Cardiac septum (tissue), 1 donor: Measurements from ENCODE around the gene CARF. TPM values are rescaled to one million over a fixed set of nuclear protein-coding genes. Genes with fewer than 3 reads are reported as not detected.
"Not testable (repeated sequence)": the region's sequence is repeated elsewhere in the genome, so short reads cannot be mapped to it uniquely, and the experiment has no call there.

Experiments
- DNase-seq: peaks from one replicate; pipeline ENCODE4 v3.0.0-alpha.2; 2020; ENCODE audit warnings: low spot score
- intact Hi-C: fragments of 100-400 bp; cut with DNase I; formaldehyde crosslinking; loops from one replicate; pipeline ENCODE4 v1.14.0; 2022
- total RNA-seq: library from RNA; stranded (reverse); fragmentation: NEBNext Ultra II Directional; extraction: Animal tissue kit (Norgen Biotek cat#: 25700); gene quantifications from one replicate; pipeline ENCODE4 v1.2.1, GENCODE V29; 2021
- donor health status: DM: no; HTN: no; CAD: no.

CARF gene
- total RNA-seq, 1 donor from 2014 or later, result 9.0 TPM

DNA sequence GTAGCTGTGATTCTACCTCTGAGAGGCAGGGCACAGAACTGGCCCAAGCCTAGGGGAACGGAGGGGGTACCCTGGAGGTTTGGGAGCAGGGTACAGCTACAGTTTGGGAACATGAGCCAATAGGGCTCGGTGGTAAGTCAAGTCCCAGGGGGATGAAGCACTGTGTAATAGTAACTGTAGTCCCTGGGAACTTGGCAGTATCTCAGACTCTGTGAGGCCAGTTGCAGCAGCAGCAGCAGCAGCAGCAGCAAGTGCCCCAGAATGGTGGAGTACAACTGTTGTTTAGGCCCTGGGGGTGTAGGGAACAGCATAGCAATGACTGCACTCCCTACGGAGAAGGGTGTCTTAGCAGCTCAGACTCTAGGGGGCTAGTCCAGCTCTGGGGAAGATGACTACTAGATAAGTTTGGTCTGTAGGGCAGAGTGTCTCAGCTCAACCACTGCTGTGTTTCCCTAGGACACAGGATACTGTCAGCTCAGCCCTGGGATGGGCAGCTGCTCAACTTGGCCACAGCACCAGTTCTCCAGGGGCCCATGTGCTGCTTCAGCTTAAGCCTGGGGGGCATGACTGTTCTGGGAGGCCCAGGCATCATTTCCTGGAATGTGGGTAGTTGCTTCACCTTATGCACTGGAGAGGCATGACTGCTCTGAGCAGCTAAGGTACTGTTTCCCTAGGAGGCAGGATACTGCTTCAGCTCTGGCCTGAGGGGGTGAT lies 20.5 kb downstream of the CARF start:
- DNase-seq, result no peak
- intact Hi-C loops, result no loop called here

GRCh38 chr2:202933139-202933510 lies 21.1 kb downstream of the CARF start:
- intact Hi-C loops, result no loop called here

GRCh38 chr2:202933958-202934357 lies 21.9 kb downstream of the CARF start:
- intact Hi-C loops, result no loop called here
- DNase-seq, result no peak

More at GRCh38 chr2:202933139-202933510, 21.1 kb downstream of the CARF start:
- no peak for DNase-seq

DNA sequence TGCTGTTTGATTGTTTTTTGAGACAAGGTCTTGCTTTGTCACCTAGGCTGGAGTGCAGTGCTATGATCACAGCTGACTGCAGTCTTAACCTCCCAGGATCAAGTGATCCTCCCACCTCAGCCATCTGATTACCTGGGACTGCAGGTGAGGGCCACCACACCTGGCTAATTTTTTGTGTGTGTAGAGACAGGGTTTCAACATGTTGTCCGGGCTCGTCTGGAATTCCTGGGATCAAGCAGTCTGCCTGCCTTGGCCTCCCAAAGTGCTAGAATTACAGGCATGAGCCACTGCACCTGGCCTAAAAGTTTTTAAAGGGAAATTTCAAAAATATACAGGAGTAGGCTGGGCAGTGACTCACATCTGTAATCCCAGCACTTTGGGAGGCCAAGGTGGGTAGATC lies 22.4 kb downstream of the CARF start:
- intact Hi-C loops, result no loop called here
- DNase-seq, result no peak

- intact Hi-C loops, result no loop called here
- DNase-seq, result no peak
Measured at GRCh38 chr2:202938960-202939359, 26.9 kb downstream of the CARF start.

DNA sequence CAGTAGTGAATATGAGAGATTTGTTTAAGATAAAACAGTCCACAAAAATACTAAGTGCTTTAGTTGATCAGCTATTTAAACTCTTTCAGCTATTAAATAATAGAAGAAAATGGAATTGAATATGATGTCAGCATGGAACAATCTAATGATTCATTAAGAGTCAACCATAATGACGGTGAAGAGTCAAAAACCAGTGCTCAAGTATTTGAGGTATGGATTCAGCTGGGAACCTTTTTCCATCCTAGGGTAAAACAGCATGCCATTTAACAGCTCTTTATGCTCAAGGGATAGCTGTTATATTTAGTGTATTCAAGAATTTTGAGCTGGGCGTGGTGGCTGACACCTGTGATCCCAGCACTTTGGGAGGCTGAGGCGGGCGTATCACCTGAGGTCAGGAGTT lies 29.7 kb downstream of the CARF start:
- DNase-seq, result no peak
- intact Hi-C loops, result no loop called here

GRCh38 chr2:202944408-202944807 lies 32.3 kb downstream of the CARF start:
- intact Hi-C loops, result no loop called here
- no peak for DNase-seq

GRCh38 chr2:202944816-202945215 lies 32.7 kb downstream of the CARF start:
- no peak for DNase-seq
- intact Hi-C loops, result no loop called here

DNA sequence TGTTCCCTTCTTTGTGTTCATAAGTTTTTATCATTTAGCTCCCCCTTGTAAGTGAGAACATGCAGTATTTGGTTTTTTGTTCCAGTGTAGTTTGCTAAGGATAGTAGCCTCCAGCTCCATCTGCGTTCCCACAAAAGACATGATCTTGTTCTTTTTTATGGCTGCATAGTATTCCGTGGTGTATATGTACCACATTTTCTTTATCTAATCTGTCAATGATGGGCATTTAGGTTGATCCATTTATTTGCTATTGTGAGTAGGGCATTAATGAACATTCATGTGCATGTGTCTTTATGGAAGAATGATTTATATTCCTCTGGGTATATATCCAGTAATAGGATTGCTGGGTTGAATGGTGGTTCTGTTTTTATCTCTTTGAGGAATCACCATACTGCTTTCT lies 33.4 kb downstream of the CARF start:
- no peak for DNase-seq
- intact Hi-C loops, result no loop called here

DNA sequence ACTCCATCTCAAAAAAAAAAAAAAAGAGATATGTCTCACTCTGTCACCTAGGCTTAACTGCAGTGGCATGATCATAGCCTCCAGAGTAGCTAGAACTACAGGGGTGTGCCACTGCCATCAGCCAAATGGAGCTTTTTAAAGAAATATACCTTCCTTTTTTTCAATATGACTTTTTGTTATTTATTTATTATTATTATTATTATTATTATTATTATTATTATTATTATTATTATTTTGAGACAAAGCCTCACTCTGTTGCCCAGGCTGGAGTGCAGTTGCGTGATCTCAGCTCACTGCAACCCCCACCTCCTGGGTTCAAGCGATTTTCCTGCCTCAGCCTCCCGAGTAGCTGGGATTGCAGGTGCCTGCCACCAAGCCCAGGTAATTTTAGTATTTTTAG lies 37.3 kb downstream of the CARF start:
- DNase-seq, intact Hi-C loops: not testable (repeated sequence)

DNA sequence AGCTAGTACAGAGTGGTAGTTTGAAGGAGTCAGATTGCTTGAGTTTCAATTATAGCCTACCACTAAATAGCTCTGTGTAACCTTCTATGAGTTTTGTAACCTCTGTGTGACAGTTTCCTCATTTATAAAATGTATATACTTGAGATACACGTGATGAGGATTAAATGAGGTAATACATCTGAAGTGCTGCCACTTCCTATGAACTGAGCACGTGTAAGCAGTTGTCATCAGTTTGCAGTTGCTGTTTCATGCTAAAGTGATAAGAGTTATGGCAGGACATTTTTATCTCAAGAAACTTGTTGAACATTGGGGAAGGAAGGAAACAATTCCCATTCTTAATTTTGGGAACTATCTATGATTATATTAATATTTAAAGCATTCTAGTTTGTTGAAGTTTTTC lies 38.5 kb downstream of the CARF start:
- DNase-seq, result no peak
- intact Hi-C loops, result no loop called here

- intact Hi-C loops, result no loop called here
Measured at GRCh38 chr2:202960524-202960923, 48.4 kb downstream of the CARF start.

DNA sequence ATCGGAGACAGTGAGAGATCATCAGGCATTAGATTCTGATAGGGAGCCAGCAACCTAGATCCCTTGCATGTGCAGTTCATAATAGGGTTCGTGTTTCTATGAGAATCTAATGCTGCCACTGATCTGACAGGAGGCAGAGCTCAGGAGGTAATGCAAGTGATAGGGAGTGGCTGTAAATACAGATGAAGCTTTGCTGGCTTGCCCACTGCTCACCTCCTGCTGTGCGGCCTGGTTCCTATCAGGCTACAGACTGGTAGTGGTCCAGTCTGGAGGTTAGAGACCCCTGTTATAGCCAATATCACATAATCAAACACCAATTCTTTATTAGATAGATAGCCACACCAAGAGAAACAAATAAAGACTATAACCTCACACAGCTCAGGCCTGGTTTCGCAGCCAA lies 51.6 kb downstream of the CARF start:
- no peak for DNase-seq
- intact Hi-C loops, result no loop called here

More at GRCh38 chr2:202960524-202960923, 48.4 kb downstream of the CARF start:
- no peak for DNase-seq

DNA sequence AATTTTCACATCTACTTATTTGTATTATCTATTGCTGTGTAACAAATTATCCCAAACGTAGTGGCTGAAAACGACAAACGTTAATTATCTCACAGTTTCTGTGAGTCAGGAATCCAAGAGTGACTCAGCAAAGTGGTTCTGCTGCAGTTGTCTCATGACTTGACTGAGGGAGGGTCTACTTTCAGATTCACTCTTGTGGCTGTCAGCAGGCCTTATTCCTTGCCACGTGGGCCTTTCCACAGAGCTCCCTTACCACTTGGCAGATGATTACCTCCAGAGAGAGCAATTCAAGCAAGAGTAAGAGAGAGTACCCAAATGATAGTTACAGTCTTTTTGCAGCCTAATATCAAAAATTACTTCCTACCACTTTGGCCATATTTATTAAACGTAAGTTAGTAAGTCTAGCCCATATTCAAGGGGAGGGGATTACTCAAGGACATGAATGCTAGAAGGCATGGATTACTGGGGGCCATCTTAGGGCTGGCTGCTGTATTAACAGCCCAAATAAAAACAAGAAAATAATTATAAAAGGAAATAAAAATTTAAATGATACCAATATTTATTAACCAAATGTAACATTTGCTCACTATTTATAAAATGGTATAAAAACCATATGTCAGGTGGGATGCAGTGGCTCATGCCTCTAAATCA lies 53.9 kb downstream of the CARF start:
- DNase-seq, result no peak
- intact Hi-C loops, result no loop called here

DNA sequence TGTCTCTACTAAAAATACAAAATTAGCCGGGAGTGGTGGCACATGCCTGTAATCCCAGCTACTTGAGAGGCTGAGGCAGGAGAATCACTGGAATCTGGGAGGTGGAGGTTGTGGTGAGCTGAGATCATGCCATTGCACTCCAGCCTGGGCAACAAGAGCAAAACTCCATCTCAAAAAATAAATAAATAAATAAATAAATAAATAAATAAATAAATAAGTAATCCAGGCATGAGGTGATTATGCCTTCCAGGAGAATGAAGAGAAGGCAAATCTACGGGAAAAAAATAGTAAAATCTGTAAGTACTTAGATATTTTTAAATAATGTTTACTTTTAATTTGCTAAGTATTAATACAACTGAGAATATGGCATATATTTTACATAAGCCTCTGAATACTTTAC lies 57.3 kb downstream of the CARF start:
- DNase-seq, intact Hi-C loops: not testable (repeated sequence)

DNA sequence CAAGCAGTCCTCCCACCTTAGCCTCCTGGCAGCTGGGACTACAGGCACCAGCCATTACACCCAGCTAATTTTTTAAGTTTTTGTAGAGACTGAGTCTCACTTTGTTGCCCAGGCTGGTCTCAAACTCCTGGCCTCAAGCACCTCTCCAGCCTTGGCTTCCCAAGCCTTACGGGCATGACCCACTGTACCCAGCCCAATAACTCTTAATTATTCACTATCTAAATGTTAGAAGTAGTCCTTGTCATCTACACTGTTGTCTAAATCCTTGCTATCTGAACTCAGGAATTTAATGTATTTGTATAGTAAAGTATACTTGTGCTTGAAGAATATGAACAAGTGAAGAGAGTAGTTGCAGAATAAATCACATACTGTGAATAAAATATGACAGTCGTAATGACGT lies 64.7 kb downstream of the CARF start:
- intact Hi-C loops, result no loop called here
- no peak for DNase-seq

GRCh38 chr2:202982779-202983491 lies 70.9 kb downstream of the CARF start:
- intact Hi-C loops, result no loop called here
- DNase-seq, result no peak

GRCh38 chr2:202989749-202990148 lies 77.7 kb downstream of the CARF start:
- intact Hi-C loops, result no loop called here

GRCh38 chr2:202990501-202990900 lies 78.4 kb downstream of the CARF start:
- DNase-seq, result no peak
- intact Hi-C loops, result no loop called here

More at GRCh38 chr2:202989749-202990148, 77.7 kb downstream of the CARF start:
- DNase-seq, result no peak

- DNase-seq, intact Hi-C loops: not testable (repeated sequence)
Measured at GRCh38 chr2:202997113-202997512, 85.0 kb downstream of the CARF start.
